VCaP (cell line): ENCODE data around the gene TLCD1.

Experiments
- H3K27ac ChIP-seq: fragments of 450-650 bp; 2 replicates; pipeline ENCODE4 v1.5.1; 2017
- TF ChIP-seq, protein P1 (sequence below): fragments of 450-650 bp; conservative IDR thresholded peaks from 2 replicates; pipeline ENCODE4 v1.5.1; 2017; ENCODE audit warnings: mild to moderate bottlenecking, moderate library complexity

Gene TLCD1

GRCh38 chr17:28745786-28746411 lies 19.9 kb upstream of the TLCD1 start:
- TF ChIP-seq, protein P1, sequence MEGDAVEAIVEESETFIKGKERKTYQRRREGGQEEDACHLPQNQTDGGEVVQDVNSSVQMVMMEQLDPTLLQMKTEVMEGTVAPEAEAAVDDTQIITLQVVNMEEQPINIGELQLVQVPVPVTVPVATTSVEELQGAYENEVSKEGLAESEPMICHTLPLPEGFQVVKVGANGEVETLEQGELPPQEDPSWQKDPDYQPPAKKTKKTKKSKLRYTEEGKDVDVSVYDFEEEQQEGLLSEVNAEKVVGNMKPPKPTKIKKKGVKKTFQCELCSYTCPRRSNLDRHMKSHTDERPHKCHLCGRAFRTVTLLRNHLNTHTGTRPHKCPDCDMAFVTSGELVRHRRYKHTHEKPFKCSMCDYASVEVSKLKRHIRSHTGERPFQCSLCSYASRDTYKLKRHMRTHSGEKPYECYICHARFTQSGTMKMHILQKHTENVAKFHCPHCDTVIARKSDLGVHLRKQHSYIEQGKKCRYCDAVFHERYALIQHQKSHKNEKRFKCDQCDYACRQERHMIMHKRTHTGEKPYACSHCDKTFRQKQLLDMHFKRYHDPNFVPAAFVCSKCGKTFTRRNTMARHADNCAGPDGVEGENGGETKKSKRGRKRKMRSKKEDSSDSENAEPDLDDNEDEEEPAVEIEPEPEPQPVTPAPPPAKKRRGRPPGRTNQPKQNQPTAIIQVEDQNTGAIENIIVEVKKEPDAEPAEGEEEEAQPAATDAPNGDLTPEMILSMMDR: no peak
- H3K27ac ChIP-seq: peak overlapping the region; percentile 99

DNA sequence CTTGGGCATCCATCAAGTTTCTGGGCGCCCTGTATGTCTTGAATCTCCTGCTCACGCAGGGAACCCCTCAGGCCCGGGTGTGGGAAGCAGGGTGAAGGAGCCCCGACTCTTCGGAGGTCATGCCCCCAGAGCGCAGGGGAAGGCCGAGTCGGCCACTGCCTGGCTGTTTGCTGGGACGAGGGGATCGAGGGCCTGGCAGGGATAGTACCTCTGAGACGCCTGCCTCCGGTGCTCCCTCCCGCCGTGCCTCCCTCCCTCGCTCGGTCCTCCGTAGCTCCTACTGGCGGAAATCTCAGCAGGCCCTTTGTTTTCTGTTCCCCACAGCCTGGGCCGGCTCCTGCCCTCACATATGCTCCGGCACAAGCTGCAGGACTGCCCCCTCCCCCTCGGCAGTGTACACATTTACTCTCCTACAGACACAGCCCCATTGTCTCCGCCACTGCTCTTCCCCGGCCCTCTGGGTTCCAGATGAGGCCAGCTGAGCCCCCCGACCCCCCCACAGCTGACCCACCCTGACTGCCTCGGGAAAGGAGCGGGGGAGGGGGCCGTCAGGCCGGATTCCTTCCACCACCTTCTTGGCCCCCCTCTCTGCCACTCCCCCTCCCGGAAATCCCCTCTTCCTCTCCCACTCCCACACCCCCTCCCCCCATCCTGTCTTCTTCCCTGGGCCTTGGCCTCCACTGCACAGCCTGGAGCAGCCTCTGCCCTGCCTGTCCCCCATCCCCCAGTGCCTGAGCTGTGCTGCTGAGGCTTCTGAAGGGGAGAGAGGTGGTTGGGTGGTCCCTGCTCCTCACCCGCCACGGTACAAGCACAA lies 19.1 kb upstream of the TLCD1 start:
- TF ChIP-seq, protein P1: no peak
- peak overlapping the region; percentile 99 for H3K27ac ChIP-seq

DNA sequence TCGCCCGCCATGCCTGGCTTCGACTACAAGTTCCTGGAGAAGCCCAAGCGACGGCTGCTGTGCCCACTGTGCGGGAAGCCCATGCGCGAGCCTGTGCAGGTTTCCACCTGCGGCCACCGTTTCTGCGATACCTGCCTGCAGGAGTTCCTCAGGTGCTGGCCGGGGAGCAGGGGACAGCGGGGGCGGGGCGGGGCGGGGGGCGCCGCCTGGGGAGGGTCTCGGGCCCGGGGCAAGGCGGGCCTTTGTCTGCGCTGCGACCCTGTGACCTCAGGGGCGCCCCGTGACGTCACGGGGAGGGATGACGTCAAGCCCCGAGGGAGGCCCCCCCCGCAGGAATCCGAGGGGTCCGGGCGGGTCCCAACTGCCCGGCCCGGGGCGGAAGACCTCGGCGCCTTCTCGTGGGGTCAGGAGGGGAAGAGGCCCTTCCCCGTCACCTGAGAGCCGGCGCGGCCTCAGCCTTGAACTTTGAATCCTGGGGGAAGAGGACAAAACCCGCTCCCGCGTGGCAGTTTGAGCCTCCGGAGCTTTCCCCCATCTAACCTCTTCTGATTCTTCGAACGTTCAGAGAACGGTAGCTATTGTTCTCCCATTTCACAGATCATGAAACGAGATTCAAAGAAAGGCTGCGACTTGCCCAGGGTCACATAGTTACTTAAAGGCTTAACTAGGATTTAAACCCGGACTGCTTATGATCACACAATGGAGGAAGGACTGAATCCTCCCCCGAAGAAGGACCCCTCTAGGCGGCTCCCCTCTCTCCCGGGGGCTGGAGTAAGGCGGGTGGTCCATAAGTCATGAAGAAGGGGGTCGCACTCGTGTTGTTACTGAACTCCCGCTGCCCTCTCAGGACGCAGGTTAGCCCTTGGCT lies 18.3 kb upstream of the TLCD1 start:
- TF ChIP-seq, protein P1: no peak
- peak overlapping the region; percentile 99 for H3K27ac ChIP-seq

- TF ChIP-seq, protein P1: peak; percentile 65
- H3K27ac ChIP-seq: peak within 1 kb of the TSS; percentile 99
Measured at GRCh38 chr17:28743243-28744103, 17.4 kb upstream of the TLCD1 start, which contains the start of gene TRAF4. TSS of gene TRAF4 (plus strand) at chr17:28744011. CDS start at chr17:28744113, 102 bp downstream.

DNA sequence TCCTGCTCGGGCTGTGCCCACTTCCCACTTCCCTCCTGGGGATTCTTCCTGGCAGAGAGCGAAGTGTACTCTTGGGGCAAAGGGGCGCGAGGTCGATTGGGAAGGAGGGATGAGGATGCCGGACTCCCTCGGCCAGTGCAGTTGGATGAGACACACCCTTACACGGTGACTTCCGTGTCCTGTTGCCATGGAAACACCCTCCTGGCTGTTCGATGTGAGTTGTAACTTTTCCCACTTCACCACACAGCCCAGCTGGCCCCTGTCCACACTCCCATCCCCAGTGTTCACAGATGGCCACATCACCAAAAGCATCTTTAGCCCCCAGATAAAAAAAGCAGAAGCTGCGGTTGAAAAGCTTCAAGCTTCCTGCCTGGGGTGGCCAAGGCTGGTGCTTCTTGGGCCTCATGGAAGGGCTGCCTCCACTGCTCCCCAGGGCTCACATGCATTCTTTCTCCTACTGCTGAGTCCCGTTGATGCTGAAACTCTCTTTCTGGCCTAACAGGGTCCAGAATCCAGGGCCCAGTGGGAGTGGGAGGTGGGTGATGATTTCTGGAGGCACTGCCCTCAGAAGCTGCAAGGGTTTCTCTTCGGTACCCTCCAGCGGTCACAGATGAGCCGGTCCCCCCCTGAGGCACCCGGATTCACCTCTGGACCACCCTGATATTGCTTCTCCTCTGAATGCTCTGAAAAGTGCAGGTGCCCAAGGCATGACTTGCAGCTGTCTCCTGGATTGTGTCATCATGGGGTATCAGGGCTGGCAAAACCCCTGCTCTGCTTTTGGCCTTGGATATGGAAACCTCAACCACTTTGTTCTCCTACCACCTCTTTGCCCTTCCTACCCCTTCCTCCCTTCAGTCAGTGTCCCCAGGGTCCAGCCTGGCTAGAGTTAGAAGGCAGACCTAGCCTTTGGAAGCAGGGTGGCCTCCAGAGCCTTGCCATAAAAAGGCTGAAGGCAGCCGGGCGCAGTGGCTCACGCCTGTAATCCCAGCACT lies 15.6 kb upstream of the TLCD1 start:
- H3K27ac ChIP-seq: peak overlapping the region; percentile 99
- TF ChIP-seq, protein P1: no peak
